NB4 (cell line): Measurements from ENCODE around the gene SYNGR4.

Source experiments
- DNase-seq: peaks from one replicate; pipeline ENCODE4 v3.0.0; 2010; ENCODE audit warnings: low read depth
- H3K4me3 ChIP-seq: one replicate; pipeline ENCODE4 v1.5.1; 2011; ENCODE audit warnings: mild to moderate bottlenecking, low read depth, low read length, moderate library complexity
- MYC ChIP-seq: IDR thresholded peaks from 2 replicates; pipeline ENCODE4 v1.6.1; 2011; ENCODE audit warnings: low read depth, low read length
- POLR2A ChIP-seq: IDR thresholded peaks from 2 replicates; pipeline ENCODE4 v1.6.1; 2011; ENCODE audit warnings: mild to moderate bottlenecking; ENCODE audit not compliant: insufficient read length; ENCODE audit errors: extremely low read depth
- TF ChIP-seq, protein P1 (sequence below): IDR thresholded peaks from one replicate; pipeline ENCODE4 v1.5.1; 2012; ENCODE audit warnings: low read depth, low read length
- TF ChIP-seq, protein P2 (sequence below): IDR thresholded peaks from 2 replicates; pipeline ENCODE4 v1.6.1; 2011; ENCODE audit warnings: low read depth, low read length

Gene SYNGR4

DNA sequence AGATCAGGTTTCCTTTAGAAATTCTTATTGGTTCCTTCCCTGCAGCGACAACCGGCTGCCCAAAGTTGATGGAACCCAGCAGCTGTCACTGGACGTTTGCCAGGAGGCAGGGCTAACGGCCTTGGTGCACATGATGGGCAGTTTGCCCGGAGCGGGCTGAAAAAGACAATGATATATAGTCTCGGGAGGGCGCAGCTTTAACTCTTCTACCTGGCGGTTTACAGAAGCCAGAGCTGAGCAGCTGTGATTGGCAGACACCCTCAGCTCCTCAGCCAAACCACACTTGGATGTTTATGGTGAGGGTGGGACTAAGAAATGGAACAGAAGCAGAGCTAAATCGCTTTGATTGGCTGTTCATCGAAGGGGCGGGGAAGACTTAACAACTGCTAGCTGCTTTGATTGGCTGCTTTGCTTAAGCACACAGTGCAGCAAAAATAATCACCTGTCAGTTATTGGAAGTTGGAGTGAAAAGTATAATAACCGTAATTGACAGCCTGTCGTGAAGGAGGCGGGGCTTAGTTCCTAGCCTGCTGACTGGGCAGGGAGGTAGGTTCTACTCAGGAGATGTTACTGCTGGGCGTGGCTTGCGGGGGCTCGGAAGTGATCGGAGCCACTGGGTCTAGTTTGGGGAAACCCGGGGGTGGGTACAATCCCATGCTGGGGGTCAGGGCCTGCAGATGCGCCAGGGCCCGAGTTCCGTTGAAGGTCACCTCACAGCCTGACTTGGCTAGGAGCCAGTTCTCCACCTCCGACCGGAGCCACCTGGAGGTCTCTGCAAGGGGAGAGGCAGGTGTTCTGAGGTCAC is 31.3 kb upstream of the SYNGR4 start:
- peak overlapping the region; percentile 68 for H3K4me3 ChIP-seq
- TF ChIP-seq POLR2A (peak; percentile 80), MYC (peak; percentile 74)
- TF ChIP-seq, protein P1, sequence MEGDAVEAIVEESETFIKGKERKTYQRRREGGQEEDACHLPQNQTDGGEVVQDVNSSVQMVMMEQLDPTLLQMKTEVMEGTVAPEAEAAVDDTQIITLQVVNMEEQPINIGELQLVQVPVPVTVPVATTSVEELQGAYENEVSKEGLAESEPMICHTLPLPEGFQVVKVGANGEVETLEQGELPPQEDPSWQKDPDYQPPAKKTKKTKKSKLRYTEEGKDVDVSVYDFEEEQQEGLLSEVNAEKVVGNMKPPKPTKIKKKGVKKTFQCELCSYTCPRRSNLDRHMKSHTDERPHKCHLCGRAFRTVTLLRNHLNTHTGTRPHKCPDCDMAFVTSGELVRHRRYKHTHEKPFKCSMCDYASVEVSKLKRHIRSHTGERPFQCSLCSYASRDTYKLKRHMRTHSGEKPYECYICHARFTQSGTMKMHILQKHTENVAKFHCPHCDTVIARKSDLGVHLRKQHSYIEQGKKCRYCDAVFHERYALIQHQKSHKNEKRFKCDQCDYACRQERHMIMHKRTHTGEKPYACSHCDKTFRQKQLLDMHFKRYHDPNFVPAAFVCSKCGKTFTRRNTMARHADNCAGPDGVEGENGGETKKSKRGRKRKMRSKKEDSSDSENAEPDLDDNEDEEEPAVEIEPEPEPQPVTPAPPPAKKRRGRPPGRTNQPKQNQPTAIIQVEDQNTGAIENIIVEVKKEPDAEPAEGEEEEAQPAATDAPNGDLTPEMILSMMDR = peak; percentile 5
- TF ChIP-seq, protein P2, sequence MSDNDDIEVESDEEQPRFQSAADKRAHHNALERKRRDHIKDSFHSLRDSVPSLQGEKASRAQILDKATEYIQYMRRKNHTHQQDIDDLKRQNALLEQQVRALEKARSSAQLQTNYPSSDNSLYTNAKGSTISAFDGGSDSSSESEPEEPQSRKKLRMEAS = peak; percentile 82
- peak; percentile 100 for DNase-seq

DNA sequence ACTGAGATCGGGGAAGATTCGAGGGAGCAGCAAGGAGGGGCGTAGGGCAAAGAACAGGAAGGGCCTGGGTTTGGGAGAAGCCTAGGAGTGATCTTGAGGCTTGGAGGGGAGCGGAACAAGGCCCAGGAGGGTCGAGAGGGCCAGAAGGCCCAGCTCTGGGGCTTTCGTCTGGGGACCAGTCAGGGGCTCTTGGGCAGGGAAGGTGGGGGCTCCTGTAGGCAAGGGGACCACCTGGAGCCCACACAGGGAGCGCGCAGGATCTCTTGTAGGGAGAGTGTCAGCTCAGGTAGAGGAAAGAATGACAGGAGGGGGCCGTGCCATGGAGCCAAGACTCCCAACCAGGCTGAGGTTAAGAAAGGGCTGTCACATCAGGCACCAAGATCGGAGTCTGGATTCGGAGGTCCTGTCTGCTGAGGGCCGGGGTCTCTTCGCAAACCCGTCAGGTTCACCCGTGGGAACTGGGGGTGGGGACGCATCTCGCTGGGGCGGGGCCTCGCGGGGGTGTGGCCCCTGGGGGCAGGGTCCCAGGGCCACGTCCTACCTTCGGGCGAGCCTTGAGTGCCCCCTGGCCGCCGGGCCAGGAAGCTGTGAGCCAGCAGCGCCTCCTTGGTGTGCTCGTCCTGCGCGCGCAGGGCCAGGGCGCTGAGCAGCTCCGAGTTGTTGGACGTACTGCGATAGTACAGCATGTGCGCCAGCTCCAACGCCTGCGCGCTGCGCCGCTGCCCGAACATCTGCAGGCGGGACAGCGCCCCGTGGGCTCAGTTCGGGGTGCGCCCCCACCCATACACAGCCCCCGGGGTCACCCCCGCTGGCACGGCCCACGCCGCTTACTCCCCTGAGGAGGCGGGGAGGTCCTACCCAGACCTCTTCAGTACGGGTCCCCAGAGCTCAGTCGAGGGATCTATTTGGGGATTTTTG is 30.4 kb upstream of the SYNGR4 start:
- TF ChIP-seq, protein P2 = peak; percentile 97
- TF ChIP-seq, protein P1 = peak; percentile 99
- TF ChIP-seq MYC = peak; percentile 99
- peak; percentile 91 for TF ChIP-seq POLR2A

DNA sequence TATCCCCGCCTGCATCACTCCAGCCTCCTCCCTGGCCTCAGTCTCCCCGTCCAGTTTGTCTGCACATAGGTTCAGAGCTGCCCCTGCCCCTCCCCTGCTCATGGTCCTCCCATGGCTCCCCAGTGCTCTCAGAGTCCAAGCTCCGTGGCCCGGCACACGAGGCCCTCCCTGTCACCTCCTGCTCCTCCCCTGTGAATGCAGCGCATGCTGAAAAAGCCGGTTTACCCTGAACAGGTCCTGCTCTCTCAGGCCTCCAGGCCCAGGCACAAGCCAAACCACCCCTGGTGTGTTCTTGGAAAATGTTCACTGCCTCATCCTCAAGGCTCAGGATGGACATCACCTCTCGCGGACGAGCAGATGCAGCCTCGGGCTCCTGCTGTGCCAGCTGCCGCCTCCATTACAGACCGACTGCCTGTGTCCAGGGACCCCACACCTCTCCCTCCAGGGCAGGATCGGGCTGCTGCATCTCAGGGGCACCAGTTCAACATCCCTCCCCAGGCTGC is 25.9 kb upstream of the SYNGR4 start:
- H3K4me3 ChIP-seq = no peak overlapping the region
- TF ChIP-seq POLR2A (no peak), MYC (no peak)
- TF ChIP-seq, protein P2 = no peak
- TF ChIP-seq, protein P1 = no peak
- no peak for DNase-seq

More for the DNA sequence above, 30.4 kb upstream of the SYNGR4 start:
- peak; percentile 100 for DNase-seq
- H3K4me3 ChIP-seq = peak overlapping the region; percentile 68

DNA sequence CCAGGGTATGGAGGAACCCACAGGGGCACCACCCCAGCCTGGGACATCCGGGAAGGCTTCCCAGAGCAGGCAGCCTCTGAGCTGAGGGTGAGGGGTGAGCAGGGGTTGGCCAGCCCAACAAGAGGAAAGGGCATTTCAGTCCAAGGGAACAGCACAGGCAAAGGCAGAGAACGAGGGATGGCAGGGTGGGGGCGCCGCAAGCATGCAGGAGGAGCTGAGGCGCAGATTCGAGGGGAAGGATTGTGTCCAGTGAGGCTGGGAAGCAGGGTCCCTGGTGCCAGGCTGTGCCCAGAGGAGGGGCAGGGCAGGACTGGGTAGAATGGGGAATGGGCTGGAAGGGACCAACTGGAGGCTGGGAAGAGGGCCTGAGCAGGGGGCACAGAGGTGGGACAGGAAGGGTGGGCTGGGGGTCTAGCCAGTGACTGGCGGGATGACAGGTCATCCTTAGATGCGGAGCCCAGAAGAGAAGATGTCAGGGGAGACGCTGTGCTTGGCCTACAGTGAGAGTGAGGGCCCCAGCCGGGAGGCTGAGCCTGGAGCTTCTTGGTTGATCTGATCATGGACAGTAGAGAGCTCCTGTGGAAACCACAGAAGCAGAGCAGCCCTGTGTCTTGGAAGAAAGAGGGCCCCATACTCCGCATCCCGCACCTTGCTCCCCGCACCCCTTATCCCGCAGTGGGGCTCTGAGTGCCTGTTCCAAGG is 25.2 kb upstream of the SYNGR4 start:
- DNase-seq = peak; percentile 45
- H3K4me3 ChIP-seq = no peak overlapping the region
- TF ChIP-seq, protein P2 = no peak
- TF ChIP-seq, protein P1 = peak; percentile 17
- TF ChIP-seq POLR2A (no peak), MYC (no peak)

DNA sequence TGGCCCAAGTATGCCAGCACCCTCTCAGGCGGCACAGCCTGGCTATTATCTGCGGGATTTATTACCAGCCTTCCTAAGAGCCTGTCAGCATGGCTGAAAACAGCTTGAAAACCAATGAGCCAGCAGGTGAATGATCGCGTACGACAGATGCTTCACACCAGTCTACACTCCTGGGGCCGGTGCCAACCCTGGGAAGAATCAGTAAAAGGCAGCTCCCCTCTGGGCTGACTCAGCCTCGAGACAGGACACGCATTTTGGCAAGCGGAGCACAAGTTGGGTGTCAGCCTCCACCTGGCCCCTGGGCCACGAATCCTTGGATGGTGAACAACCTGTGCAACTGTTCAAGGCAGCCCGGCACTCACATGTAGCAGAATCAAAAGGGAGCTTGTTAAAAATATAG is 23.2 kb upstream of the SYNGR4 start:
- DNase-seq = peak; percentile 39
- TF ChIP-seq, protein P1 = no peak
- TF ChIP-seq, protein P2 = no peak
- TF ChIP-seq POLR2A (no peak), MYC (no peak)
- no peak overlapping the region for H3K4me3 ChIP-seq
